IMR-90 (cell line): Measurements from ENCODE around the gene DAP3. TPM values are rescaled to one million over a fixed set of nuclear protein-coding genes. Genes with fewer than 3 reads are reported as not detected.
"Not testable (repeated sequence)": the region's sequence is repeated elsewhere in the genome, so short reads cannot be mapped to it uniquely, and the experiment has no call there.

Experiments used
- ATAC-seq: fragments of 200-7000 bp; cut with Tn5 transposase; 2 replicates; pipeline ENCODE4 v1.9.1; 2020; ENCODE audit warnings: low read depth, mild to moderate bottlenecking, moderate library complexity
- BruUV-seq: library from RNA; stranded (reverse); fragments of 400-500 nt; replicated peaks from 2 replicates; lab custom pipeline; 2021; lab: Mats Ljungman, UMichigan
- CTCF ChIA-PET: fragments of 300-600 bp; formaldehyde crosslinking; extraction: SDS; loops from one replicate; lab custom pipeline; 2021; ENCODE audit warnings: antibody characterized with exemption; lab: Yijun Ruan, JAX
- POLR2A ChIA-PET: fragments of 300-600 bp; sonication (Branson Sonifier 250); formaldehyde crosslinking; loops from one replicate; lab custom pipeline; 2022; ENCODE audit warnings: antibody characterized with exemption; ENCODE audit not compliant: unreplicated experiment; lab: Charles Lee
- DNase-seq: peaks from one replicate; pipeline ENCODE4 v3.0.0; 2013
- H2AFZ ChIP-seq: replicated peaks from 2 replicates; pipeline ENCODE3; 2013; ENCODE audit warnings: low read length, mild to moderate bottlenecking; ENCODE audit not compliant: poor library complexity
- H2AK5ac ChIP-seq: 2 replicates; pipeline ENCODE4 v1.6.1; 2013; ENCODE audit warnings: low read depth, low read length, inconsistent platforms
- H2AK9ac ChIP-seq: replicated peaks from 2 replicates; pipeline ENCODE3; 2013; ENCODE audit warnings: mild to moderate bottlenecking, low read depth, low read length, moderate library complexity; ENCODE audit not compliant: poor library complexity
- H2BK120ac ChIP-seq: 2 replicates; pipeline ENCODE4 v1.6.1; 2013; ENCODE audit warnings: low read depth, low read length, inconsistent platforms
- H2BK15ac ChIP-seq: 3 replicates; pipeline ENCODE4 v1.6.1; 2013; ENCODE audit warnings: low read depth, low read length, inconsistent platforms
- H2BK20ac ChIP-seq: 2 replicates; pipeline ENCODE4 v1.6.1; 2013; ENCODE audit warnings: low read depth, mild to moderate bottlenecking, inconsistent platforms, low read length, moderate library complexity
- H2BK5ac ChIP-seq: 2 replicates; pipeline ENCODE4 v1.6.1; 2013; ENCODE audit warnings: mild to moderate bottlenecking, low read depth, low read length, inconsistent platforms; ENCODE audit not compliant: poor library complexity, severe bottlenecking
- H3K14ac ChIP-seq: replicated peaks from 2 replicates; pipeline ENCODE4 v1.6.1; 2013; ENCODE audit warnings: low read depth, low read length, inconsistent platforms
- H3K18ac ChIP-seq: 2 replicates; pipeline ENCODE4 v1.6.1; 2013; ENCODE audit warnings: low read depth, low read length, control low read depth
- H3K23ac ChIP-seq: 2 replicates; pipeline ENCODE4 v1.6.1; 2013; ENCODE audit warnings: low read depth, low read length, inconsistent platforms
- H3K27ac ChIP-seq: 2 replicates; pipeline ENCODE4 v1.5.1; 2013; ENCODE audit warnings: mild to moderate bottlenecking, control low read depth, low read length; ENCODE audit not compliant: insufficient read depth
- H3K27me3 ChIP-seq: 2 replicates; pipeline ENCODE4 v1.6.1; 2013; ENCODE audit warnings: low read length; ENCODE audit not compliant: control insufficient read depth, insufficient read depth
- H3K36me3 ChIP-seq: 2 replicates; pipeline ENCODE4 v1.6.1; 2013; ENCODE audit warnings: low read length, mixed read lengths; ENCODE audit not compliant: control insufficient read depth, insufficient read depth
- H3K4ac ChIP-seq: 2 replicates; pipeline ENCODE4 v1.6.1; 2013; ENCODE audit warnings: low read depth, low read length, inconsistent platforms
- H3K4me1 ChIP-seq: 2 replicates; pipeline ENCODE4 v1.6.1; 2013; ENCODE audit warnings: low read length, mixed read lengths; ENCODE audit not compliant: control insufficient read depth, insufficient read depth
- H3K4me2 ChIP-seq: 2 replicates; pipeline ENCODE4 v1.6.1; 2013; ENCODE audit warnings: low read depth, mild to moderate bottlenecking, control low read depth, low read length, moderate library complexity
- H3K4me3 ChIP-seq: 2 replicates; pipeline ENCODE4 v1.5.1; 2013; ENCODE audit warnings: low read depth, mild to moderate bottlenecking, control low read depth, low read length, moderate library complexity; ENCODE audit not compliant: insufficient read depth
- H3K56ac ChIP-seq: 2 replicates; pipeline ENCODE4 v1.6.1; 2013; ENCODE audit warnings: low read length, inconsistent platforms; ENCODE audit not compliant: insufficient read depth; ENCODE audit errors: extremely low read depth
- H3K79me1 ChIP-seq, 2 experiments: 2 replicates each; pipeline ENCODE4 v1.6.1; 2013; ENCODE audit warnings: low read length in 2 of 2, inconsistent platforms in 1 of 2, low read depth in 1 of 2
- H3K9ac ChIP-seq: 2 replicates; pipeline ENCODE4 v1.6.1; 2013; ENCODE audit warnings: low read depth, low read length, control low read depth
- H3K9me1 ChIP-seq: 2 replicates; pipeline ENCODE4 v1.6.1; 2013; ENCODE audit warnings: low read length, inconsistent platforms; ENCODE audit not compliant: insufficient read depth
- H3K9me3 ChIP-seq: 2 replicates; pipeline ENCODE4 v1.6.1; 2013; ENCODE audit warnings: low read length; ENCODE audit not compliant: control insufficient read depth, insufficient read depth
- H4K20me1 ChIP-seq: 2 replicates; pipeline ENCODE4 v1.6.1; 2013; ENCODE audit warnings: low read length, inconsistent platforms; ENCODE audit not compliant: insufficient read depth
- H4K5ac ChIP-seq: 2 replicates; pipeline ENCODE4 v1.6.1; 2013; ENCODE audit warnings: mild to moderate bottlenecking, low read depth, low read length, control low read depth
- H4K8ac ChIP-seq, 2 experiments: 2 replicates each; pipeline ENCODE4 v1.6.1; 2013; ENCODE audit warnings: low read depth in 2 of 2, low read length in 2 of 2, control low read depth in 1 of 2, inconsistent platforms in 1 of 2
- H4K91ac ChIP-seq: 2 replicates; pipeline ENCODE4 v1.6.1; 2013; ENCODE audit warnings: low read depth, low read length, inconsistent platforms; ENCODE audit not compliant: insufficient read depth
- CHD1 ChIP-seq: IDR thresholded peaks from 2 replicates; pipeline ENCODE4 v1.6.1; 2012; ENCODE audit warnings: low read depth, low read length, improper control_type of control experiment
- CTCF ChIP-seq: conservative IDR thresholded peaks from 2 replicates; pipeline ENCODE4 v1.5.1; 2012; ENCODE audit warnings: mild to moderate bottlenecking, low read depth, low read length, improper control_type of control experiment
- WGBS, 2 experiments: methylation state at CpG; one replicate each; pipeline versions ENCODE4 v1.1.5 to v1.1.7; 2013; ENCODE audit warnings: missing lambda C conversion rate in 2 of 2; ENCODE audit not compliant: insufficient read length in 1 of 2; ENCODE audit errors: extremely low coverage in 2 of 2; 5-methylcytosine and 5-hydroxymethylcytosine counted together
- dilution Hi-C: fragments of 300-500 bp; cut with HindIII; formaldehyde crosslinking; loops from one replicate; pipeline ENCODE4 v1.14.3; 2018; ENCODE audit warnings: low sequenced_read_pairs; ENCODE audit not compliant: unreplicated experiment
- in situ Hi-C: fragments of 300-500 bp; cut with MboI; formaldehyde crosslinking; loops from 3 replicates; pipeline ENCODE4 v1.14.3; 2019; ENCODE audit warnings: low sequenced_read_pairs, inconsistent platforms, mixed read lengths
- intact Hi-C: fragments of 100-400 bp; cut with micrococcal nuclease; formaldehyde crosslinking; loops from 2 replicates; pipeline ENCODE4 v1.10.0; 2022
- polyA plus RNA-seq, 3 experiments: library from polyadenylated mRNA; depleted of rRNA; stranded (reverse); fragments of >200 nt; gene quantifications; 2 replicates each; pipeline ENCODE4 v1.2.3, GENCODE V29; 2012; ENCODE audit warnings: low replicate concordance in 1 of 3
- total RNA-seq: library from RNA; depleted of rRNA; stranded (reverse); fragments of >200 nt; gene quantifications from 2 replicates; pipeline ENCODE4 v1.2.3, GENCODE V29; 2012

DAP3 gene
- total and polyA plus RNA-seq, 2 of the 4 experiments (the other 2 are of a cell fraction) = 48.6 to 126 TPM

- no TSS peak for BruUV-seq
- Histone ChIP-seq H3K4me3 (no peak overlapping the region), H3K4me2 (no peak overlapping the region), H3K9me3 (no peaks in the 10 kb centered on the region), H2BK20ac (no peak overlapping the region), H3K9me1 (no peaks in the 10 kb centered on the region; the same call in 1 of the 2 replicates), H3K27me3 (no peaks in the 10 kb centered on the region), H3K36me3 (no peaks in the 10 kb centered on the region; the same call in 1 of the 2 replicates), H2AFZ (no peak overlapping the region), H3K79me1 (peaks cover 3 to 51% of the 10 kb centered on the region in 2 experiments; a peak in 3 of 4 replicates), H4K8ac (no peak overlapping the region), H2BK15ac (no peak overlapping the region), H2BK5ac (no peak overlapping the region), H2AK5ac (no peak overlapping the region), H3K4ac (no peak overlapping the region), H3K27ac (no peak overlapping the region), H2BK120ac (no peak overlapping the region), H4K5ac (no peak overlapping the region), H4K20me1 (peaks cover 43% of the 10 kb centered on the region), H3K4me1 (peaks cover 2% of the 10 kb centered on the region; the same call in 1 of the 2 replicates), H3K14ac (no peak overlapping the region), H3K56ac (no peak overlapping the region), H3K18ac (no peak overlapping the region), H3K23ac (no peak overlapping the region), H2AK9ac (no peak overlapping the region), H3K9ac (no peak overlapping the region), H4K91ac (no peak overlapping the region)
- TF ChIP-seq CHD1 (no peak), CTCF (no peak)
- ATAC-seq (no peak), DNase-seq (no peak)
- CTCF ChIA-PET = no interaction called here
- intact Hi-C loops = no loop called here
- dilution Hi-C loops = no loop called here
- WGBS, 2 experiments = 100% methylated on average over 1 of the region's 10 CpGs; no CpG with 5 or more reads in 1 of the 2 experiments
- POLR2A ChIA-PET = no interaction called here
- in situ Hi-C loops = no loop called here
These were observed 8.2 kb downstream of the DAP3 start for GRCh38 chr1:155697046-155697445.

GRCh38 chr1:155697616-155698015 is 8.7 kb downstream of the DAP3 start:
- H3K27me3 ChIP-seq, POLR2A ChIA-PET, H3K14ac ChIP-seq, H3K27ac ChIP-seq, H3K4me2 ChIP-seq, H3K9ac ChIP-seq, H4K8ac ChIP-seq, H3K23ac ChIP-seq, H3K56ac ChIP-seq, H3K9me3 ChIP-seq, intact Hi-C loops, dilution Hi-C loops, ATAC-seq, H3K9me1 ChIP-seq, H2BK15ac ChIP-seq, H3K36me3 ChIP-seq, H3K4me1 ChIP-seq, BruUV-seq, DNase-seq, H2AK5ac ChIP-seq, H2BK120ac ChIP-seq, in situ Hi-C loops, H2AK9ac ChIP-seq, H4K5ac ChIP-seq, H4K91ac ChIP-seq, H3K18ac ChIP-seq, H2BK20ac ChIP-seq, H3K4me3 ChIP-seq, CTCF ChIA-PET, H2AFZ ChIP-seq, H2BK5ac ChIP-seq, H3K4ac ChIP-seq: not testable (repeated sequence)
- Histone ChIP-seq H4K20me1 (peaks cover 45% of the 10 kb centered on the region), H3K79me1 (peaks cover 3 to 50% of the 10 kb centered on the region in 2 experiments; a peak in 3 of 4 replicates)
- 85% methylated on average over 7 of the region's 11 CpGs; no CpG with 5 or more reads in 1 of the 2 experiments for WGBS, 2 experiments
